Measurements from ENCODE around the gene AP1B1.
"Not testable (repeated sequence)": the region's sequence is repeated elsewhere in the genome, so short reads cannot be mapped to it uniquely, and the experiment has no call there.

The AP1B1 gene

DNA sequence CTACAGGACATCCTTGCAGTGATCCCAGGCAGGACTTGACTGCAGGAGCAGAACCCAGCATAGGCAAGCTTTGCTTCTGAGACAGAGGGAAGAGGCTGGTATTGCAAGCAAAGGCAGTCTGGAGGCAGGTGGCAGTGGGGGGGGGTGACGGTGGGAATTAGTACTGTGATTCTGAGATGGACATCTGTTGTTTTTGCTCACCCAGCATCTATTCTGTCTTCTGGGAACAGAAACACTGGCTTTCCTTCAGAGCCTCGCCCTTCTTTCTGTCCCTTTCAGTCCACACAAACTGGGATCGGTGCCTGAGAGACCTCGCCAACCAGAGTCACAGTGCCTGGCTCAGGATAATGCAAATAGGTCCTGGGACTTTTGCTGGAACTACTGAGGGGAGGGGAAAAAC lies 41.7 kb downstream of the AP1B1 start:
- DNase-seq, result no peak

DNA sequence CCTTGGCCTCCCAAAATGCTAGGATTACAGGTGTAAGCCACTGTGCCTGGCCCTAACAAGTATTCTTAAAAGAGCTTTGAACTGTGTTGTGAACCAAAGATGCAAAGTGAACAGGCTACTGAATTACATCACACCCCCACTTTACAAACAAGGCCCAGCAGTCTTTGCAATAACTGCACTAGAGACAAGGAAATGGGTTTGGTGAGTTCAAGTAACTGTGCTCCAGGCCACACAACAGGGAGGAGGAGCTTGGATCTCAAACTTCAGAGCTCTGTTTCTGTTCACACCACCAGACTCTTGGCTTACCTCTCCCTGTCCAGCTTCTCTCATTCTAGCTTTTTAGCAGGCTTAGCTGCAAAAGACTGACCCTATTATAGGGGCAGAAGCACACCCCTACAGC lies 42.4 kb downstream of the AP1B1 start:
- DNase-seq, result no peak

DNA sequence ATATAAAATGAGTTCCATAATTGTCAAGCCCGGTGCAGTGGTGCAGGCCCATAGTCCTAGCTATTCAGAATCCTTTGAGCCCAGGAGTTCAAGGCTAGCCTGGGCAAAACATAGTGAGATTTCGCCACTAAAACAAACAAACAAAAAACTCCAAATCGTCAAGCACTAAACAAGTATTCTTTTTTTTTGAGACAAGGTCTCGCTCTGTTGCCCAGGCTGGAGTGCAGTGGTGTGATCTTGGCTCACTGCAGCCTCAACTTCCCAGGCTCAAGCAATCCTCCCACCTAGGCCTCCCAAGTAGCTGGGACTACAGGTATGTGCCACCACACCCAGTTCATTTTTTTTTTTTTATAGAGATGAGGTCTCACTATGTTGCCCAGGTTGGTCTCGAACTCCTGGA lies 43.5 kb downstream of the AP1B1 start:
- DNase-seq, result not testable (repeated sequence)

- DNase-seq, result peak; percentile 60 to 84
Observed at GRCh38 chr22:29344137-29344536, 44.2 kb downstream of the AP1B1 start.

DNA sequence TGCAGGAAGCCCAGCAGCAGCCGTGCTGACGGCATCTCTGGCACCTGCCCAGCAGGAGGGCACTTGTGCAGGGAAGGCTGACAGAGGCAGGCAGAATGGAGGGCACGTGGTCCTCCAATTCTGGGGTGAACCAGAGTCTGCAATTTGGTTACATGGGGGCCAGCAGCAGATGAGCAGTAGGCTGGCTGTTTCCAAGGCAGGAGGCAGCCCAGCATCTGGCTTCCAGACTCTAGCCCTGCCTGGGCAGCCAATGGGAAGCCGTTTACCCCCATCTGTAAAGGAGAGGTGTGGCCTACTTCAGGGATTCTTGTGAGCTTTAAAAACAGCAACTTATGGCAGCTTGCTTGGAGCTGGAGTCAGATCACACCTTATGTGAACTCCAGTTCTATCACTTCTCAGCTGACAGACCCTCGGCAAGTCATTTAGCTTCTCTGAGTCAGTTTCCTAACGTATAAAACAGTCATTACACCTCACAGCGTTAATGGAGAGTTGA lies 45.0 kb downstream of the AP1B1 start:
- peak in 1 of 2 experiments; percentile 10 for DNase-seq

- DNase-seq, result no peak
Observed at GRCh38 chr22:29342577-29343312, 45.6 kb downstream of the AP1B1 start.

GRCh38 chr22:29342177-29342576 lies 46.2 kb downstream of the AP1B1 start:
- no peak for DNase-seq

- no peak for DNase-seq
Observed at GRCh38 chr22:29341849-29342127, 46.6 kb downstream of the AP1B1 start.

- no peak for DNase-seq
Observed at GRCh38 chr22:29341056-29341848, 47.1 kb downstream of the AP1B1 start.

- no peak for DNase-seq
Observed at GRCh38 chr22:29340566-29340965, 47.8 kb downstream of the AP1B1 start.

- no peak for DNase-seq
Observed at GRCh38 chr22:29339381-29340235, 48.8 kb downstream of the AP1B1 start.

- DNase-seq, result no peak
Observed at GRCh38 chr22:29338398-29338797, 50.0 kb downstream of the AP1B1 start.

- DNase-seq, result no peak
Observed at GRCh38 chr22:29337631-29338284, 50.6 kb downstream of the AP1B1 start.

- no peak for DNase-seq
Observed at GRCh38 chr22:29336751-29337490, 51.4 kb downstream of the AP1B1 start.

- no peak for DNase-seq
Observed at GRCh38 chr22:29335656-29336055, 52.7 kb downstream of the AP1B1 start.

DNA sequence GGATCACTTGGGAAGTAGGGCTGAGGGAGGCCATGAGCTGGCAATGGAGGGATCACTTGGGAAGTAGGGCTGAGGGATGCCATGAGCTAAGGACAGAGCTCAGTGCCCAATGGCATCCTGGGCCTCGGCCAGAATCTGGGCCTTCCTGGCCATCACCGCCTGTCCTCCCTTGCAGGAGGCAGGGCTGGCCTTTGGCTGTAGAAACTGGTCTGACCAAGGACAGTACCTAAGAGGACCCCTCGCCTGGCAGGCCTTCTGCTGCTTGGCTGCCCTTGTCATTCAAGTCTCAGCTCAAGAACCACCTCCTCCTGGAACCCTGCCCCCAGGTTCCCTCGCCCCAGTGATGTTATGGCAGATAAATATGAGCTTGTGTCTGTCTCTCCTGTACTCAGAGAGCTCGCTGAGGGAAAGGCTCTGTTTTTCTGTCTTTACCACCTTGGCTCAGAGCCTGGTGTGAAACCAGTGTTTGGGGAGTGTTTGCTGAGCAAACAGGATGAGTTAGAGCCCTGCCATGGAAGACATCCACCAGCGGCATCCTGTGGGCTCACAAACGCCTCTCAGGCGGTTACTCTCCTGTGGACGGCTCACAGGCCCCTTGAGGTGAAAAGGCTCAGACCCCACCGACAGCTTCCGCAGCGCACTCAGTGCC lies 53.5 kb downstream of the AP1B1 start:
- no peak for DNase-seq

DNA sequence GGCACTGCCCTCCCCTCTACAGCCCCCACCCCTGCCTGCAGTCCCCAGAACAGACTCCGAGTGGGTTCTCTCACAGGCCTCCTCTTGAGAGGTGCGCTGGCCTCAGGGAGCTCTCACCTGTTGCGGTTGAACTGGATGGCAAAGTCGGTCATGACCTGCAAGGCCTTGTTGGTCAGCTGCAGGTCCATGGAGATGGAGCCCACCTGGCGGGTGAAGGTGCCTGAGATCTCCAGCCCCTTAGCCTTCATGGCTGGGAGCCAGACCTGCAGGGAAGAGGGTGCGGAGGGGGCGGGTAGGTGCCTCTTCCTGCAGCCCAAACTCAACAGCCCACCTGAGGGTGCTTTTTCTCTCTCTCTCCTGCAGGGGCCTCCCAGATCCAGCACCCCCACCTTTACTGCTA lies 54.2 kb downstream of the AP1B1 start:
- no peak for DNase-seq

GRCh38 chr22:29332886-29333496 lies 55.4 kb downstream of the AP1B1 start:
- no peak for DNase-seq

DNA sequence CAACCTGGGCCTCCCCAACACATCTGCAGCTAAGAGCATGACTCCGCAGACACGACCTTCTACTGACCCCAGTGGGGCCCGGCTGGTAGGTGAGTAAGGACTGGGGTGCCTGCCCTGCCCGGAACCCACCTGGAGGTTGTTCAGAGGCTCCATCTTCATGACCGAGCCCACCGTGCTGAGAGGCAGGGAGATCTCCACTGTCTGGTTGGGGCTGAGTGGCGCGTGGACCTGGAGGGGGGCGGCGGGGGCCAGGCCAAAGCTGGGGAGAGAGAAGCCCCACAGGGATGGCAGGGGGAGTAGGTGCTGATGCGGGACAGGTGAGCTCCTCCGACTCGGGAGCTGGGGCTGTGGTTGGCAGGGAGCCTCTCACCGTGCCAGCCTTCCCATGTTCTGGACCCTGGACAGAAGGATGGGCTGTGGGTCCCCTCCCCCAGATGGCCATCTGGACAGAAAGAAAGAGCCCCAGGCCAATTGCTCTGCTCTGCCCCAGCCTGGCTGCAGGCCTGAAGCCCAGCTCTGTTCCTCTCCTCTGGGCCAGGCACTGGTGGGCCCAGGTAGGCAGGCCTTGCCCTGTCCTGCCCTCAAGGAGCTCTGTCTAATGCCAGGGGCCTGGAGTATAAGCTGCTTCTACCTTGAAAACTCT lies 56.6 kb downstream of the AP1B1 start:
- DNase-seq, result no peak

DNA sequence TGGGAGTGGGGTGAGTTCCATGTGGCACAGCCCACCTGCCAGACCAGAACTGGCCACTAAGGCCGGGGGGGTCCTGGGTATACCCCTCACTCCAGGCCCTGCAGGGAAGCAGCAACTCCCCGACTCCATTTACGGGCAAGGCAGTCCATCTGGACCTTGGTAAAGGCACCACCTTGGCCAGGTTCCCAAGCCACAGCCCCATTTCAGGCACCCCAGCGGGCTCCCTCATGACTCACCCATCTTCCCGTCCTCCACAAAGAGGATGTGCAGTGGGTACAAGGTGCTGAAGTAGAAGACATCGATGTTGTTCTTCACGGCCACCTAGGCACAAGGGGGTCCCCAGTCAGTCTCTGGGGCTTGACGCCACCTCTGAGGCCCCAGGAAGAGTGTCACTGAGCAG lies 57.2 kb downstream of the AP1B1 start:
- no peak for DNase-seq

GRCh38 chr22:29330753-29331152 lies 57.6 kb downstream of the AP1B1 start:
- peak in 1 of 2 experiments; percentile 100 for DNase-seq

Data from SW 1271 (cell line).